ENCODE measurements around the gene CARMIL3. TPM values are rescaled to one million over a fixed set of nuclear protein-coding genes. Genes with fewer than 3 reads are reported as not detected.

The CARMIL3 gene
- total and polyA plus RNA-seq, 2 of the 4 experiments (the other 2 are of a cell fraction): under 0.01 TPM; not detected in 1

DNA sequence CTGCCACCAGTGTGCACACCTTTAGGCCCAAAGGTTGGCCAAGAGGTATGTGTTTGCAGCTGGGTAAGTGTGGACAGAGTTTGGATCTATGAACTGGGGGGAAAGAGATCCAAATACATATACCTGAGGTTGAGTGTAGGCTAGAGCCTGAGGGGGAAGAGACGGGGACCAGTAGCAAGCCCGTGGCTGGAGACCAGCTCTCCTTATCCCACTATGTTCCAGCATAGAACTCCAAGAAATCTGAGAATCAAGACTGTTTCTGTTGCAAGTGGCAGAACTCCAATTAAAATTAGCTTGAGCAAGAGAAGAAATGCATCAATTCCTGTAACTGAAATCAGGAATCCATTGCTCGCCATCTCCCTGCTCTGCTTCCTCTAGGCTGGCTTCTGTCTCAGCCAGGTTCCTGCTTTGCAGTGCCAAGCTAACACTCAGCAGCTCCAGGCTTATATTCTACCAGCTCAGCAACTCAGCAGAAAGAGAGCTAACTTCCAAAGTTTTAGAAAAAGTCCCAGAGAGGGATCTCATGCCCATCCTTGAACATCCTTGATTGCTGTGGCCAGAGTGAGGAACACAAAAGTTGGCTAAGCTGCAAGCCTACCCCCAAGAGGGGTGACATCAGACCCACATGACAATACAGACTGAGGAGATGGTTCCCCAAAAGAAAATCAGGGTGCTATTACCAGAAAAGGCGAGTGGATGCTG is 40.8 kb downstream of the CARMIL3 start (continued):
- TF ChIP-seq, protein P1, sequence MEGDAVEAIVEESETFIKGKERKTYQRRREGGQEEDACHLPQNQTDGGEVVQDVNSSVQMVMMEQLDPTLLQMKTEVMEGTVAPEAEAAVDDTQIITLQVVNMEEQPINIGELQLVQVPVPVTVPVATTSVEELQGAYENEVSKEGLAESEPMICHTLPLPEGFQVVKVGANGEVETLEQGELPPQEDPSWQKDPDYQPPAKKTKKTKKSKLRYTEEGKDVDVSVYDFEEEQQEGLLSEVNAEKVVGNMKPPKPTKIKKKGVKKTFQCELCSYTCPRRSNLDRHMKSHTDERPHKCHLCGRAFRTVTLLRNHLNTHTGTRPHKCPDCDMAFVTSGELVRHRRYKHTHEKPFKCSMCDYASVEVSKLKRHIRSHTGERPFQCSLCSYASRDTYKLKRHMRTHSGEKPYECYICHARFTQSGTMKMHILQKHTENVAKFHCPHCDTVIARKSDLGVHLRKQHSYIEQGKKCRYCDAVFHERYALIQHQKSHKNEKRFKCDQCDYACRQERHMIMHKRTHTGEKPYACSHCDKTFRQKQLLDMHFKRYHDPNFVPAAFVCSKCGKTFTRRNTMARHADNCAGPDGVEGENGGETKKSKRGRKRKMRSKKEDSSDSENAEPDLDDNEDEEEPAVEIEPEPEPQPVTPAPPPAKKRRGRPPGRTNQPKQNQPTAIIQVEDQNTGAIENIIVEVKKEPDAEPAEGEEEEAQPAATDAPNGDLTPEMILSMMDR (conservative IDR thresholded peaks at IDR 0.05; ENCODE audit: low read depth, low read length): no peak

Measured in IMR-90 (cell line).